Effector memory CD4-positive, alpha-beta T cell (primary cell): ENCODE results near the gene TNFSF18.

Experiments used
- DNase-seq, 3 donors: peaks; one replicate each; pipeline ENCODE4 v3.0.0-alpha.2; 2020
- H3K27ac ChIP-seq: 2 replicates; pipeline ENCODE4 v1.7.0; 2013; ENCODE audit warnings: mild to moderate bottlenecking, low read length, moderate library complexity; ENCODE audit not compliant: insufficient read depth, poor library complexity, severe bottlenecking
- H3K27me3 ChIP-seq: replicated peaks from 2 replicates; pipeline ENCODE4 v1.7.0; 2013; ENCODE audit warnings: mild to moderate bottlenecking, low read length; ENCODE audit not compliant: insufficient read depth, control insufficient read depth, poor library complexity, severe bottlenecking
- H3K36me3 ChIP-seq: 2 replicates; pipeline ENCODE4 v1.7.0; 2013; ENCODE audit warnings: mild to moderate bottlenecking, low read length, moderate library complexity; ENCODE audit not compliant: control insufficient read depth, insufficient read depth
- H3K4me1 ChIP-seq: 2 replicates; pipeline ENCODE4 v1.7.0; 2013; ENCODE audit warnings: low read length, mild to moderate bottlenecking; ENCODE audit not compliant: control insufficient read depth, insufficient read depth, poor library complexity, severe bottlenecking
- H3K4me3 ChIP-seq: 2 replicates; pipeline ENCODE4 v1.7.0; 2013; ENCODE audit warnings: low read length, low read depth, mild to moderate bottlenecking; ENCODE audit not compliant: insufficient read depth, poor library complexity, severe bottlenecking
- H3K9me3 ChIP-seq: 2 replicates; pipeline ENCODE4 v1.7.0; 2013; ENCODE audit warnings: mild to moderate bottlenecking, low read length, moderate library complexity; ENCODE audit not compliant: control insufficient read depth

TNFSF18 gene

DNA sequence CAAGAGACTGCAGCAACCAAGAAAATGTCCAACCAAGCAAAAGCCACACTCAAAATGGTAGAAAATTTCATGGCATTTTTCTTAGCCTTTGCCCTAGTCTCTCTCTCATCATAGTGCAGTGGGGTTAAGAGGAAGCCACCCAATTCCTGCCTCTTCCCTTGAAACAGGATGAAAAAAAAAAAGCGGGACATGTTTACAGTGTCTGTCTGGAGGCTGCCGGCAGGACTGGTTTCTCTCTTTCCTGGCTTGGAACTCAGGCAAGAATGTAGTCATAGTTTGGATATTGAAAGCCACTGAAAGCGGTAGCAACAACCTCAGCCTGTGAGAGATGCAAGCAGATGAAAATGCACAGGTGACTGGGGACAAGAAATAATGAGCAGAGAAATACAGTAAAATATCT lies 13.3 kb upstream of the TNFSF18 start:
- H3K4me1 ChIP-seq, result no peaks in the 10 kb centered on the region
- no peak overlapping the region for H3K27ac ChIP-seq
- no peaks in the 10 kb centered on the region for H3K27me3 ChIP-seq
- H3K9me3 ChIP-seq, result no peaks in the 10 kb centered on the region
- DNase-seq, result no peak
- no peaks in the 10 kb centered on the region for H3K36me3 ChIP-seq
- no peak overlapping the region for H3K4me3 ChIP-seq

DNA sequence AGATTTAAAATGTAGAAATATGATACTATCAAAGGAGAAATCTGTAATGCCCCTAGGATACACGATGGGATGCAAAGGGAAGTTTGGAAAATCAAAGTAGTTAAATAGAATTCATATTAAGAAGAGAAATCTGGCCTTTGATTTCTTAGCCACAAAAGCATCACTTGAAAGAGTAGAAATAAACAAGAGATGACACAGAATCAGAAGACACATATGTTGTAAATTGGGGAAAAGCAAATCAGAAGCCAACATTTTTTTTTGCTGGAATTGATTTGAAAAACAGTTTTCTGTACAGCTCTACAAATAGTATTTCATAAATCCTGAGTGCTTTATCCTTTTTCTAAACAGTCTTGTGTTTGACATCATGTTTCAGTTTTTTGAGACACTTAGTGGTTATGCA lies 12.4 kb upstream of the TNFSF18 start:
- Histone ChIP-seq H3K4me3 (no peak overlapping the region), H3K27me3 (no peaks in the 10 kb centered on the region), H3K27ac (no peak overlapping the region), H3K36me3 (no peaks in the 10 kb centered on the region), H3K9me3 (no peaks in the 10 kb centered on the region), H3K4me1 (no peaks in the 10 kb centered on the region)
- no peak for DNase-seq

DNA sequence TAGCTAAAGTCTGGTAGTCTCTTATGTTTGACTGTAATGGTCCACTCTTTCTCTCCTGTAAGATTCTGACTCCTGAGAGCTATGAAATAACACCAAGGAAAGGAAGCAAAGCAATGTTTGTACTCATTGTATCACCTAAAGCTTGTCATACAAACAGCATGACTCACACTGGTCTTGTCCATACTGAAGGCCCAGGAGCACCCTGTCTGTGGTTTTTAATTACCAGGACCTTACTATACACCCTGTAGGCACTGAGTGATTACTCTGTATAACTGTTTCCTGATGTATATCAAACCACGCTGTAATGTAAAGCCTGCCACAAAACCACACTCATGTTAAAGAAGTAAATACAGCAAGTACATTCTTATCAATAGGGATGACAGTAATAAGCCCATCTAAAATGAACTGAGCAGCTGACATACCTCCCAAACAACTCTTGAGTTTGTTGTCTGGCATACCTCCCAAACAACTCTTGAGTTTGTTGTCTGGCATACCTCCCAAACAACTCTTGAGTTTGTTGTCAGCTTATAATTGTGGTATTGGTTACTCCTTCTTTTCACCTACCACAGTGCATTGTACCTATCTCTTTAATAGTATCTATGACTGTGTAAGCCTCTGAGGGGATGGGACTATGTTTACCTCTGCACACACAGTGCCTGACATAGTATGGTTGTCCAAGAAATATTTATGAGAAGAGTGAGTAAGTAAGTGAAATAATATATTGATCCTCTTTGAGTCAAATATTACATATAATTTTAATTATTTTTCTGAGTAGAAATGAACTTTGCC lies 11.6 kb upstream of the TNFSF18 start:
- Histone ChIP-seq H3K4me3 (no peak overlapping the region), H3K4me1 (no peaks in the 10 kb centered on the region), H3K27me3 (no peaks in the 10 kb centered on the region), H3K36me3 (no peaks in the 10 kb centered on the region), H3K9me3 (no peaks in the 10 kb centered on the region), H3K27ac (no peak overlapping the region)
- no peak for DNase-seq

DNA sequence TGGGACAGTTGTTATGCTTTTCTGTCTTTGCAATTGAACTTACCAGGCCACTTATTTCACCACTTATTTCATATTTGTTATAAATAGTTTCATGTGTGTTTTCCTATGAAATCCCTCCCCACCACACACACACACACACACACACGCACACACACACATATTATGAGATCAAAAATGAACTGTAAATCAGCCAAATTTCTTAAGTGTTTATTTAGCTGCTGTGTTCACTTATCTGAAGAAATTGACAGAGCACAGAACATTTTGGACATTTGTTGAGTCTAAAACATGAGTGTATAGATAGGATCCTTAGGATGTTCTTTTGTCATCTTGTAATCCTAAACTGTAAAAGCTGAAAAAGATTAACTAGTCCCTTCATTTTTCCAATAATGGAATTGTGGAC lies 7.8 kb upstream of the TNFSF18 start:
- DNase-seq, result no peak
- no peaks in the 10 kb centered on the region for H3K4me1 ChIP-seq
- H3K9me3 ChIP-seq, result no peaks in the 10 kb centered on the region
- H3K4me3 ChIP-seq, result no peak overlapping the region
- no peaks in the 10 kb centered on the region for H3K27me3 ChIP-seq
- H3K36me3 ChIP-seq, result no peaks in the 10 kb centered on the region
- H3K27ac ChIP-seq, result no peak overlapping the region

DNA sequence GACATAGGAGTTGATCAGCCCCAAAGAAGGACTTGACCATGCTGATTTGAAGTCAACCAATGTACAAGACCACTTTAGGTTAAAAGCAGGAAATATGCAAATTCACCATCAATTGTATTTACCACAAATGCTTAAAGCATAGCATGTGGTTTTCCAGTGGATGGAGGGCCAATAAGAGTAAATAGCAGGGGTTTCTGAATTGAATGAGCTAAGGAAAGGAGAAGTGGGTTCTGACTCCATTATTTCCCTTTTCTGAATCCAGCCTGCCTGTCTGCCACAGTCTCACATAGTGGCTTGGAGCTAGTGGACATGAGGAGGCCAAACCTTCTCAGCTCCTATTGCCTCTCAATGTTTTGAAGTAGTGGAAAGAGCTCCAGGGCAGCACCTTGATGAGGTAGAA lies 7.2 kb upstream of the TNFSF18 start:
- Histone ChIP-seq H3K27ac (no peak overlapping the region), H3K4me1 (no peaks in the 10 kb centered on the region), H3K27me3 (no peaks in the 10 kb centered on the region), H3K4me3 (no peak overlapping the region), H3K9me3 (no peaks in the 10 kb centered on the region), H3K36me3 (no peaks in the 10 kb centered on the region)
- no peak for DNase-seq

DNA sequence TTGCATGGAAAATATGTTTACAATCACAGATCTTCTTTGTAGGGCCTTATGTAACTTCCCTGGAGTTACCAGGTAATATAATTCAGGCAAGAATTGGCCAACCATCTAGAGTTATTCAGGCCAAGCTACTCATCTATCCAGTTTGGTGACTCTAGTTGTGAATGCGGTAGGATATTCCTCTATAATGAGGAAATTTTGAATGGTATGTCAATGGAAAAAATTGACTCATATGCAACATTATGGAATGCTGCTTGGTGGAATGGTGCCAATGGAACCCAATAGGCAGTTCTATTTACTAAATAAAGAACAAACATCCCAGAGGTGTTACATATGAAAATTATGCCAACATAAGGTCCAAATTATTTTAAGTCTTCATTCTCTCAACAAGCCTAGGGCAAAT lies 5.6 kb upstream of the TNFSF18 start:
- Histone ChIP-seq H3K4me3 (no peak overlapping the region), H3K9me3 (no peaks in the 10 kb centered on the region), H3K27ac (no peak overlapping the region), H3K27me3 (no peaks in the 10 kb centered on the region), H3K4me1 (no peaks in the 10 kb centered on the region), H3K36me3 (no peaks in the 10 kb centered on the region)
- DNase-seq, result no peak

DNA sequence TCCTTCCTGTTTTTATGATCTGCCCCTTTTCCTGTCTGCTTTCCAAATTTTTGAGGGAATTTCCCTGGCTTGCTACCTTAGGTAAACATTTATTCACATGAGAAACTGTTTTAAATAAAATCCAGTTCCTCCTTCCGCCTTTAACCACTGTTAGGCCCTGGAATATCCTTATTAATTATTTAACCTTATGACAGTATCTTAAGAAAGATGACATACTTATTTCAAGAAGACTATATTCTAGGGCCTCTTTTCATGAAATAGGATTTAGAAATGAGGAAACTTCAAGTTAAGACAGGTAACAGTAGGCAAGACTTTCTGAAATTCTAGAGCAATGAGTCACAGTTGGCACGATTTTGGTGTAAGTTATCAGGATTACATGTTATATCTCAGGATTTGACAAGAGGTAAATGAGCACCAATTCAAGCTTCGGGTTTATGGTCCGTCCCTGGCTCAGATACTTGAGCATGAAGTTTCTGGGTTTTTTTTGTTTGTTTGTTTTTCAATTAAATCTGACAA lies 2.0 kb upstream of the TNFSF18 start:
- Histone ChIP-seq H3K4me3 (no peak overlapping the region), H3K36me3 (no peaks in the 10 kb centered on the region), H3K27me3 (no peaks in the 10 kb centered on the region), H3K27ac (no peak overlapping the region), H3K9me3 (no peaks in the 10 kb centered on the region), H3K4me1 (no peaks in the 10 kb centered on the region)
- DNase-seq, result no peak

DNA sequence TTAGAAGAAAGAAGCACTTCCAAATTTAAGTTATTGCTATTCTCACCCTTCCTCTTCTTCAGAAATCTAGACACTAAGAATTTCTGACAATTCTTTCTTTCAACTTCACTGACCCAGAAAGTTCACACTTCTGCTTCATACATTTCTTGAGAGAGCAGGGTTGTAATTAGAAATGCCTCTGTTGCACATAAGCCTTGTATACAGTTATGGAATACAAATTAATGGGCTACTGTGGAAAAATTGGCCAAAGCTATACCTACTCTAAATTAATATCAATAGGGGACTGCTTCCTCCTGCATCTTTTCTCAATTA lies 1.5 kb downstream of the TNFSF18 start:
- no peak overlapping the region for H3K4me3 ChIP-seq
- DNase-seq, result no peak
- H3K27me3 ChIP-seq, result no peaks in the 10 kb centered on the region
- no peak overlapping the region for H3K27ac ChIP-seq
- H3K4me1 ChIP-seq, result no peaks in the 10 kb centered on the region
- no peaks in the 10 kb centered on the region for H3K9me3 ChIP-seq
- H3K36me3 ChIP-seq, result no peaks in the 10 kb centered on the region

DNA sequence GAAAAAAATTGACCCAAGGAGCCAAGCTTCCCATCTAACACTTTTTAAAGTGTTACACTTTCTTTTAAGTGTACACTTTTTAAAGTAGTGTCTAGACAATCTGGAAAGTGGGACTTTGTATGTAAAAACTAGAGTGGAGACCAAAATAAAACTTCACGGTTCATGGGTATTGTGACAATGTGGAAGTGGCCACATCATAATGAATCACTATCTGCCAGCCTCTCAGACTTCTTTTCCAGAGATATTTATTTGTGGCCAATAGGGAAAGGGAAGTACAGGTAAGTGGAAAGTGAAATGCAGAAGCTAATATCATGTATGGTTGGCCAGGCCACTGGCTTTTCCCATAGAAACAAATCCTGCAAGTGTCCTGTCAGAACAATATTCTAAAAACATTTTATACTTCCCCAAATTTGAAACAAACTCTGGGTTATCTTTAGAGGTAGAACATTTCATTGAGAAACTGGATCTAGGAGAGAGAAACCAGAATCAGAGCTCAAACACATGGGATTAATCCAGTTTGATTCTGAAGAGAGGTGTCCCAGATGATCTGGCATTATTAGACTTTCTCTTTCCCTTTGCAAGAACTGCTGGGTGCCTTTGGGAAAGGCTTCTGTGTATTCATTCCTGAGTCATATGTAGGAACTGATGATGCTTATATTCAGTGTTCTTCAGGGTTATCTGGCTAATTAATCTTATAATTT lies 2.0 kb downstream of the TNFSF18 start:
- Histone ChIP-seq H3K27ac (no peak overlapping the region), H3K4me1 (no peaks in the 10 kb centered on the region), H3K27me3 (no peaks in the 10 kb centered on the region), H3K9me3 (no peaks in the 10 kb centered on the region), H3K36me3 (no peaks in the 10 kb centered on the region), H3K4me3 (no peak overlapping the region)
- DNase-seq, result no peak

DNA sequence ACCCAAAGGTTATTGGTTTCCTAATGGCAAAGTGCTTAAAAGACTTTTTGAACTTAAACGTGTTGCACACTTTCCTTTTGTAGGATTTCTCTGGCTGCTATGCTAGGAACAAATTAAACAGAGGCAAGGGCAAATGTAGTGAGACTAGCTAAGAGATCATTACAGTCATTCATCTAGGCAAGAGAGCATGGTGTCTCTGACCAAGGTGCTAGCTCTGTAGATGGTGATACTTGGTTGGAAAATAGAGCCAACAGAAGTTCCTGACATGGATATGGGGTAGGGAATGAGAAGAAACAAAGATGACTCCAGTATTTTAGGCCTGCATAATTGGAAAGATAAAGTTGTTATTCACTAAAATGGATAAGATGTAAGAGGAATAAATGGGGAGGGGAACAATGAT lies 6.1 kb downstream of the TNFSF18 start:
- Histone ChIP-seq H3K36me3 (no peaks in the 10 kb centered on the region), H3K4me3 (no peak overlapping the region), H3K9me3 (no peaks in the 10 kb centered on the region), H3K4me1 (no peaks in the 10 kb centered on the region), H3K27ac (no peak overlapping the region), H3K27me3 (no peaks in the 10 kb centered on the region)
- no peak for DNase-seq
